HCT116 (cell line): ENCODE results near the gene SPSB3. TPM values are rescaled to one million over a fixed set of nuclear protein-coding genes. Genes with fewer than 3 reads are reported as not detected.

Experiments used
- ATAC-seq: fragments of 200-7000 bp; cut with Tn5 transposase; 2 replicates; pipeline ENCODE4 v1.9.1; 2020; ENCODE audit warnings: mild to moderate bottlenecking, moderate library complexity
- BruUV-seq: library from RNA; stranded (reverse); fragments of 400-500 nt; replicated peaks from 2 replicates; lab custom pipeline; 2021; lab: Mats Ljungman, UMichigan
- CTCF ChIA-PET: fragments of 300-600 bp; sonication (Branson Sonifier 250); formaldehyde crosslinking; loops from one replicate; lab custom pipeline; 2021; ENCODE audit warnings: antibody characterized with exemption; lab: Charles Lee
- POLR2A ChIA-PET: fragments of 300-600, 350-600 bp; sonication (Branson Sonifier 250); formaldehyde crosslinking; loops from one replicate; lab custom pipeline; 2021; ENCODE audit warnings: antibody characterized with exemption; lab: Charles Lee
- RAD21 ChIA-PET, 2 experiments: fragments of 300-600 bp; sonication (Branson Sonifier 250); formaldehyde crosslinking; loops; one replicate each; lab custom pipeline; 2023; ENCODE audit warnings: low total read pairs in 2 of 2; ENCODE audit not compliant: uncharacterized antibody in 2 of 2, unreplicated experiment in 2 of 2, low non-redundant PET in 1 of 2; lab: Charles Lee
- DNase-seq: peaks from one replicate; pipeline ENCODE4 v3.0.0-alpha.2; 2010; ENCODE audit warnings: low read depth, low spot score
- H2AFZ ChIP-seq: fragments of 200-600 bp; shearing (Covaris generic), sonication (generic); 2 replicates; pipeline ENCODE4 v1.6.1; 2017; ENCODE audit warnings: low read depth, mixed run types, mixed read lengths, antibody characterized with exemption, low read length; ENCODE audit not compliant: poor library complexity, severe bottlenecking
- H3K27ac ChIP-seq: 2 replicates; pipeline ENCODE4 v1.5.1; 2012; ENCODE audit warnings: low read depth, low read length
- H3K27me3 ChIP-seq: fragments of 200-600 bp; sonication (generic); 2 replicates; pipeline ENCODE4 v1.6.1; 2016; ENCODE audit warnings: mixed run types, low read length, mixed read lengths; ENCODE audit not compliant: insufficient read depth
- H3K36me3 ChIP-seq, 2 experiments: fragments of 200-500 bp in 1 of 2; fragments of 200-600 bp in 1 of 2; sonication (Bioruptor generic) in 1 of 2; sonication (generic) in 1 of 2; 2 replicates each; pipeline versions ENCODE4 v1.5.1 to v1.6.1; 2014 to 2016; ENCODE audit warnings: low read length in 2 of 2, inconsistent platforms in 1 of 2, mixed read lengths in 1 of 2, mixed run types in 1 of 2; ENCODE audit not compliant: insufficient read depth in 2 of 2, control insufficient read depth in 1 of 2
- H3K4me1 ChIP-seq, 2 experiments: fragments of 200-600 bp in 1 of 2; sonication (generic) in 1 of 2; 2 replicates each; pipeline versions ENCODE4 v1.5.1 to v1.6.1; 2012 to 2017; ENCODE audit warnings: low read length in 2 of 2, inconsistent platforms in 1 of 2, mild to moderate bottlenecking in 1 of 2, mixed read lengths in 1 of 2, mixed run types in 1 of 2, moderate library complexity in 1 of 2; ENCODE audit not compliant: insufficient read depth in 2 of 2, control insufficient read depth in 1 of 2
- H3K4me2 ChIP-seq: fragments of 200-600 bp; sonication (generic); 2 replicates; pipeline ENCODE4 v1.6.1; 2017; ENCODE audit warnings: mixed run types, low read length, mixed read lengths
- H3K4me3 ChIP-seq, 2 experiments: fragments of 200-600 bp in 1 of 2; sonication (generic) in 1 of 2; replicated peaks in 1 of 2; 2 replicates each; pipeline ENCODE4 v1.5.1; 2011 to 2016; ENCODE audit warnings: low read length in 2 of 2, control low read depth in 1 of 2, low read depth in 1 of 2, mild to moderate bottlenecking in 1 of 2, mixed read lengths in 1 of 2, mixed run types in 1 of 2
- H3K79me2 ChIP-seq: fragments of 200-600 bp; sonication (generic); 2 replicates; pipeline ENCODE4 v1.6.1; 2017; ENCODE audit warnings: mild to moderate bottlenecking, mixed run types, low read length, moderate library complexity, mixed read lengths; ENCODE audit not compliant: insufficient read depth
- H3K9ac ChIP-seq: fragments of 200-600 bp; sonication (generic); 2 replicates; pipeline ENCODE4 v1.6.1; 2016; ENCODE audit warnings: low read length, mixed read lengths
- H3K9me2 ChIP-seq: fragments of 200-600 bp; sonication (generic), shearing (Covaris generic); 2 replicates; pipeline ENCODE4 v1.6.1; 2017; ENCODE audit warnings: mixed run types, mild to moderate bottlenecking, moderate library complexity; ENCODE audit not compliant: insufficient read depth
- H3K9me3 ChIP-seq, 2 experiments: fragments of 200-500 bp in 1 of 2; fragments of 200-600 bp in 1 of 2; sonication (Bioruptor generic) in 1 of 2; sonication (generic) in 1 of 2; 2 replicates each; pipeline ENCODE4 v1.6.1; 2014 to 2017; ENCODE audit warnings: low read length in 2 of 2, mixed read lengths in 2 of 2, inconsistent platforms in 1 of 2, low read depth in 1 of 2, mild to moderate bottlenecking in 1 of 2, mixed run types in 1 of 2, moderate library complexity in 1 of 2; ENCODE audit not compliant: control insufficient read depth in 1 of 2, insufficient read depth in 1 of 2
- H4K20me1 ChIP-seq: fragments of 200-600 bp; sonication (generic), shearing (Covaris generic); 2 replicates; pipeline ENCODE4 v1.6.1; 2017; ENCODE audit warnings: mixed run types, mild to moderate bottlenecking, moderate library complexity; ENCODE audit not compliant: insufficient read depth
- ATF3 ChIP-seq: IDR thresholded peaks from 2 replicates; pipeline ENCODE4 v1.6.1; 2012
- CBX3 ChIP-seq: IDR thresholded peaks from 2 replicates; pipeline ENCODE4 v1.6.1; 2012; ENCODE audit warnings: low read depth
- EGR1 ChIP-seq: IDR thresholded peaks from 2 replicates; pipeline ENCODE4 v1.6.1; 2012; ENCODE audit warnings: low read depth
- ELF1 ChIP-seq: IDR thresholded peaks from 2 replicates; pipeline ENCODE4 v1.6.1; 2012; ENCODE audit warnings: low read depth, borderline replicate concordance
- EZH2 ChIP-seq: fragments of 200-600 bp; sonication (generic); IDR thresholded peaks from 2 replicates; pipeline ENCODE4 v1.6.1; 2017; ENCODE audit warnings: antibody characterized with exemption, mixed run types
- FOSL1 ChIP-seq: IDR thresholded peaks from 2 replicates; pipeline ENCODE4 v1.6.1; 2012; ENCODE audit warnings: low read depth
- JUND ChIP-seq: IDR thresholded peaks from 2 replicates; pipeline ENCODE4 v1.6.1; 2012
- RAD21 ChIP-seq: IDR thresholded peaks from 2 replicates; pipeline ENCODE4 v1.6.1; 2012; ENCODE audit warnings: low read depth, mild to moderate bottlenecking
- REST ChIP-seq: IDR thresholded peaks from 2 replicates; pipeline ENCODE4 v1.6.1; 2012; ENCODE audit warnings: low read depth
- SP1 ChIP-seq: IDR thresholded peaks from 2 replicates; pipeline ENCODE4 v1.6.1; 2012; ENCODE audit warnings: low read depth
- SRF ChIP-seq: IDR thresholded peaks from 2 replicates; pipeline ENCODE4 v1.6.1; 2012; ENCODE audit warnings: low read depth
- YY1 ChIP-seq: IDR thresholded peaks from 2 replicates; pipeline ENCODE4 v1.6.1; 2011; ENCODE audit warnings: low read length, low read depth, moderate library complexity, mild to moderate bottlenecking; ENCODE audit not compliant: insufficient replicate concordance; ENCODE audit errors: extremely low read depth
- ZBTB33 ChIP-seq: IDR thresholded peaks from 2 replicates; pipeline ENCODE4 v1.6.1; 2011; ENCODE audit warnings: mild to moderate bottlenecking, low read length, moderate library complexity; ENCODE audit not compliant: insufficient replicate concordance; ENCODE audit errors: extremely low read depth
- ZNF274 ChIP-seq: fragments of 200-500 bp; sonication (Bioruptor generic); IDR thresholded peaks from 2 replicates; pipeline ENCODE4 v1.6.1; 2014; ENCODE audit warnings: mild to moderate bottlenecking, low read depth, low read length, inconsistent platforms
- intact Hi-C: fragments of 100-400 bp; cut with micrococcal nuclease; formaldehyde crosslinking; loops from 2 replicates; pipeline ENCODE4 v1.10.0; 2022
- total RNA-seq: library from RNA; stranded (reverse); gene quantifications from one replicate; pipeline ENCODE4 v1.2.1, GENCODE V29; 2021; ENCODE audit not compliant: unreplicated experiment
- TF ChIP-seq, protein P1 (sequence below), 3 experiments: fragments of 200-600 bp in 1 of 3; sonication (generic) in 1 of 3; IDR thresholded peaks in 2 of 3; conservative IDR thresholded peaks in 1 of 3; 2 replicates each; pipeline ENCODE4 v1.5.1; 2012 to 2017; ENCODE audit warnings: low read depth in 2 of 3, low read length in 2 of 3, antibody characterized with exemption in 1 of 3, borderline replicate concordance in 1 of 3, control low read depth in 1 of 3, mild to moderate bottlenecking in 1 of 3, mixed read lengths in 1 of 3, mixed run types in 1 of 3, moderate library complexity in 1 of 3; ENCODE audit not compliant: insufficient read depth in 1 of 3
- TF ChIP-seq, protein P2 (sequence below): IDR thresholded peaks from 2 replicates; pipeline ENCODE4 v1.6.1; 2012

The SPSB3 gene
- total RNA-seq, 1 experiment from 2014 or later: 31.6 TPM

GRCh38 chr16:1810106-1810505 lies 27.7 kb upstream of the SPSB3 start (continued):
- TF ChIP-seq SP1: no peak
- TF ChIP-seq FOSL1: no peak
- TF ChIP-seq ZNF274: no peak
- TF ChIP-seq CBX3: no peak
- TF ChIP-seq, all 23 proteins: peak for 0

- H3K9ac ChIP-seq: no peak overlapping the region
- TF ChIP-seq EGR1 (no peak), SP1 (no peak), YY1 (no peak), ELF1 (no peak), ZBTB33 (no peak), SRF (no peak), EZH2 (no peak), JUND (no peak), REST (no peak), RAD21 (no peak), FOSL1 (no peak), ATF3 (no peak)
- TF ChIP-seq, protein P1, sequence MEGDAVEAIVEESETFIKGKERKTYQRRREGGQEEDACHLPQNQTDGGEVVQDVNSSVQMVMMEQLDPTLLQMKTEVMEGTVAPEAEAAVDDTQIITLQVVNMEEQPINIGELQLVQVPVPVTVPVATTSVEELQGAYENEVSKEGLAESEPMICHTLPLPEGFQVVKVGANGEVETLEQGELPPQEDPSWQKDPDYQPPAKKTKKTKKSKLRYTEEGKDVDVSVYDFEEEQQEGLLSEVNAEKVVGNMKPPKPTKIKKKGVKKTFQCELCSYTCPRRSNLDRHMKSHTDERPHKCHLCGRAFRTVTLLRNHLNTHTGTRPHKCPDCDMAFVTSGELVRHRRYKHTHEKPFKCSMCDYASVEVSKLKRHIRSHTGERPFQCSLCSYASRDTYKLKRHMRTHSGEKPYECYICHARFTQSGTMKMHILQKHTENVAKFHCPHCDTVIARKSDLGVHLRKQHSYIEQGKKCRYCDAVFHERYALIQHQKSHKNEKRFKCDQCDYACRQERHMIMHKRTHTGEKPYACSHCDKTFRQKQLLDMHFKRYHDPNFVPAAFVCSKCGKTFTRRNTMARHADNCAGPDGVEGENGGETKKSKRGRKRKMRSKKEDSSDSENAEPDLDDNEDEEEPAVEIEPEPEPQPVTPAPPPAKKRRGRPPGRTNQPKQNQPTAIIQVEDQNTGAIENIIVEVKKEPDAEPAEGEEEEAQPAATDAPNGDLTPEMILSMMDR (IDR thresholded peaks at IDR 0.05 in 2 of 3, conservative IDR thresholded peaks at IDR 0.05 in 1 of 3; ENCODE audit: borderline replicate concordance in 1 of 3, insufficient read depth in 1 of 3, low read depth in 2 of 3, low read length in 2 of 3): no peak
- TF ChIP-seq, protein P2, sequence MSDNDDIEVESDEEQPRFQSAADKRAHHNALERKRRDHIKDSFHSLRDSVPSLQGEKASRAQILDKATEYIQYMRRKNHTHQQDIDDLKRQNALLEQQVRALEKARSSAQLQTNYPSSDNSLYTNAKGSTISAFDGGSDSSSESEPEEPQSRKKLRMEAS: no peak
- TF ChIP-seq, all 23 proteins: peak for 0
- CTCF ChIA-PET: no interaction called here
- H3K27me3 ChIP-seq: no peaks in the 10 kb centered on the region
- no peak overlapping the region for H3K27ac ChIP-seq
- H3K79me2 ChIP-seq: no peaks in the 10 kb centered on the region
- H3K4me2 ChIP-seq: no peak overlapping the region
- DNase-seq (no peak), ATAC-seq (peak; percentile 81)
- H4K20me1 ChIP-seq: no peaks in the 10 kb centered on the region
- H3K9me2 ChIP-seq: no peaks in the 10 kb centered on the region
- H3K4me1 ChIP-seq: peaks cover 6 to 10% of the 10 kb centered on the region in 2 experiments; a peak in 3 of 4 replicates
- H2AFZ ChIP-seq: no peak overlapping the region
- POLR2A ChIA-PET: no interaction called here
- no TSS peak for BruUV-seq
- intact Hi-C loops: no loop called here
- no peak overlapping the region for H3K4me3 ChIP-seq
- H3K9me3 ChIP-seq: no peaks in the 10 kb centered on the region
- RAD21 ChIA-PET: no interaction called here
- no peaks in the 10 kb centered on the region for H3K36me3 ChIP-seq
Observed at GRCh38 chr16:1809281-1809801, 27.0 kb upstream of the SPSB3 start.
